Right lobe of liver (tissue), 6 donors: ENCODE measurements around the gene CLEC16A. TPM values are rescaled to one million over a fixed set of nuclear protein-coding genes. Genes with fewer than 3 reads are reported as not detected.
A peak's percentile ranks its signal among the peaks of the same experiment; 100 is the strongest.

ENCODE experiments used
- ATAC-seq, 4 donors: fragments of 200-7000 bp; cut with Tn5 transposase; one replicate each; pipeline ENCODE4 v1.9.1; 2020; ENCODE audit warnings: mild to moderate bottlenecking in 4 of 4, moderate library complexity in 4 of 4
- DNase-seq, 3 donors: peaks; one replicate each; pipeline ENCODE4 v3.0.0-alpha.2; 2020
- H3K27ac ChIP-seq, 3 donors: fragments of 200-600 bp; one replicate each; pipeline ENCODE4 v1.8.0; 2022
- H3K27me3 ChIP-seq, 2 donors: fragments of 200-600 bp; one replicate each; pipeline ENCODE4 v1.8.0; 2022
- H3K36me3 ChIP-seq, 4 donors: fragments of 200-600 bp; sonication (generic) in 1 of 4; one replicate each; pipeline versions ENCODE4 v1.5.1 to v1.8.0; 2017 to 2022; ENCODE audit warnings: control low read depth in 1 of 4
- H3K4me1 ChIP-seq, 4 donors: fragments of 200-600 bp; sonication (generic) in 1 of 4; one replicate each; pipeline versions ENCODE4 v1.5.1 to v1.8.0; 2017 to 2022; ENCODE audit warnings: control low read depth in 1 of 4
- H3K4me3 ChIP-seq, 3 donors: fragments of 200-600 bp; one replicate each; pipeline ENCODE4 v1.8.0; 2022
- H3K9me3 ChIP-seq, 4 donors: fragments of 200-600 bp; sonication (generic) in 1 of 4; one replicate each; pipeline versions ENCODE4 v1.5.1 to v1.8.0; 2017 to 2022; ENCODE audit warnings: control low read depth in 1 of 4
- CTCF ChIP-seq, 4 donors: fragments of 200-600 bp in 3 of 4; fragments of 450-650 bp in 1 of 4; IDR thresholded peaks; one replicate each; pipeline versions ENCODE4 v1.5.1 to v1.8.0; 2016 to 2022; ENCODE audit warnings: antibody characterized with exemption in 4 of 4, mild to moderate bottlenecking in 2 of 4
- POLR2A ChIP-seq: fragments of 450-650 bp; IDR thresholded peaks from one replicate; pipeline ENCODE4 v1.6.1; 2017; ENCODE audit warnings: antibody characterized with exemption, mild to moderate bottlenecking
- WGBS: methylation state at CpG from one replicate; pipeline ENCODE4 v1.1.6; 2018; ENCODE audit warnings: low coverage, low lambda C conversion rate; ENCODE audit not compliant: insufficient coverage; ENCODE audit errors: missing lambda C conversion rate; 5-methylcytosine and 5-hydroxymethylcytosine counted together
- intact Hi-C, 2 donors: fragments of 100-400 bp; cut with DNase I; formaldehyde crosslinking; loops; one replicate each; pipeline versions ENCODE4 v1.11.2 to v1.14.1; 2022
- total RNA-seq, 6 experiments: library from RNA; depleted of rRNA in 2 of 6; stranded (reverse); fragments of >200 nt in 2 of 6; fragmentation: NEBNext Ultra II Directional in 3 of 6; extraction: Animal tissue kit (Norgen Biotek cat#: 25700) in 3 of 6; gene quantifications; one replicate each; pipeline versions ENCODE4 v1.1.0 to v1.2.4, GENCODE V29; 2016 to 2023
- donor health status: DM: no; HTN: yes; CAD: no.
- donor health status: DM: no; HTN: no; CAD: no.
- donor health status: DM: no; HTN: no; CAD: no.
- donor health status: DM: no; HTN: yes; CAD: no.
- donor health status: DM: no; HTN: yes; CAD: no.

The CLEC16A gene
- total RNA-seq, 6 experiments from 2014 or later = 15.2 to 25.9 (median 19.8) TPM

DNA sequence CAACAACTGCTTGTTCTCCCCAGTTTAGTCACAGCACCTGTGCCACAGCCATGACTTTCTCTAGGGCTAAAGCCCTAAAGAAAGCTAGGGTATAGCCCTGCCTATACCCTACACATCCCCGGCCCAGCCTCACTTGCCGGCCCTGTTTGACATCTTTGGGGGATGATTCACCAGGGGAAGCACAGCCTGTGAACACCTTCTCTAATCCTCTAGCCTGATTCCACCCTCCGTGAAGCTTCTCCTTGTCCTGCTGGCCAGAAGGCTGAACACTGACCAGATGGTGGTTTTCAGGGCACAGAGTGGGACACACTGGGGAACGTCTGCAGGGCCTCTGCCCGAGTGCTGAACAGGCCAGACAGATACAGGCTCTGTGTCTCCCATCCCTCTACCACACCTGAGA is 6.0 kb downstream of the CLEC16A start:
- intact Hi-C loops = no loop called here
- 75% methylated on average over 3 of the region's 5 CpGs for WGBS
- peaks cover 0 to 43% (median 19%) of the 10 kb centered on the region in 4 donors for H3K4me1 ChIP-seq

DNA sequence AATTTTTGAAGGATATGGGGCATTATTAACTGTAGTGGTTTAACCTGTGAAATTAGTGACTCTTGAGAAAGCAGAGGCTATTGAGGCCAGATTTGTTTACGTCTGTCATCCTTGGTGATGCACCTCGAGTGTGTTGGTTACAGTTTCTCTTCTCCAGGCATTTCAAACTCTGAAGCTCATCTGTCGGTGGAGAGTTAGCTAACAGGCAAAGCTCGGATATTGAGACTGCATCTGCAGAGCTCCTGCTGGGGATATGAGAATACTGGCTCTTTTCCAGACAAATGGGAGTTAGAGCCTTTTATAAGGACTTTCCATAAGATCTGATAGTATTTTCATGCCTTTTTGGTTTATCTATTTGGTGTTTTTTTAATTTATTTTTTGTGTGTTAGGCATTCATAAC is 6.7 kb downstream of the CLEC16A start:
- 29% methylated on average over 4 of the region's 4 CpGs for WGBS
- DNase-seq (no peak), ATAC-seq (no peak)
- Histone ChIP-seq H3K4me3 (no peak overlapping the region), H3K9me3 (no peaks in the 10 kb centered on the region), H3K36me3 (no peaks in the 10 kb centered on the region), H3K27ac (no peak overlapping the region), H3K4me1 (peaks cover 0 to 38% (median 16%) of the 10 kb centered on the region in 4 donors), H3K27me3 (no peaks in the 10 kb centered on the region)
- intact Hi-C loops = no loop called here
- TF ChIP-seq CTCF (IDR thresholded peaks at IDR 0.05) (no peak), POLR2A (no peak)

More for the DNA sequence above, 6.0 kb downstream of the CLEC16A start:
- no peaks in the 10 kb centered on the region for H3K27me3 ChIP-seq
- ATAC-seq (peak in 1 of 4 donors; percentile 2), DNase-seq (no peak)
- H3K36me3 ChIP-seq = no peaks in the 10 kb centered on the region
- TF ChIP-seq POLR2A (no peak), CTCF (IDR thresholded peaks at IDR 0.05) (no peak)
- H3K27ac ChIP-seq = no peak overlapping the region
- no peaks in the 10 kb centered on the region for H3K9me3 ChIP-seq
- no peak overlapping the region for H3K4me3 ChIP-seq

GRCh38 chr16:10954903-10955302 is 10.5 kb downstream of the CLEC16A start:
- whole genome bisulfite sequencing = 21% methylated on average over 3 of the region's 7 CpGs
- intact Hi-C loops = no loop called here
- Histone ChIP-seq H3K4me1 (peaks cover 0 to 35% (median 15%) of the 10 kb centered on the region in 4 donors), H3K9me3 (no peaks in the 10 kb centered on the region), H3K4me3 (no peak overlapping the region), H3K36me3 (peaks cover 0 to 11% (median 1%) of the 10 kb centered on the region in 4 donors), H3K27me3 (no peaks in the 10 kb centered on the region), H3K27ac (no peak overlapping the region)
- no peak for DNase-seq
- ATAC-seq = peak; percentile 4 to 54 (median 38)
- TF ChIP-seq CTCF (IDR thresholded peaks at IDR 0.05) = no peak
- TF ChIP-seq POLR2A = no peak

GRCh38 chr16:10957771-10958482 is 13.6 kb downstream of the CLEC16A start:
- no peak overlapping the region for H3K27ac ChIP-seq
- ATAC-seq = no peak
- H3K27me3 ChIP-seq = no peaks in the 10 kb centered on the region
- peaks cover 0 to 14% (median 1%) of the 10 kb centered on the region in 4 donors for H3K36me3 ChIP-seq
- no peaks in the 10 kb centered on the region for H3K9me3 ChIP-seq
- DNase-seq = no peak
- no peak for TF ChIP-seq POLR2A
- peaks cover 0 to 15% (median 7%) of the 10 kb centered on the region in 4 donors for H3K4me1 ChIP-seq
- no peak overlapping the region for H3K4me3 ChIP-seq
- intact Hi-C loops = no loop called here
- WGBS = 78% methylated on average over 6 of the region's 6 CpGs

- Histone ChIP-seq H3K9me3 (no peaks in the 10 kb centered on the region), H3K27me3 (no peaks in the 10 kb centered on the region), H3K36me3 (peaks cover 0 to 21% (median 2%) of the 10 kb centered on the region in 4 donors), H3K4me3 (no peak overlapping the region), H3K4me1 (peaks cover 0 to 12% (median 5%) of the 10 kb centered on the region in 4 donors), H3K27ac (no peak overlapping the region)
- intact Hi-C loops = no loop called here
- no peak for ATAC-seq
- 82% methylated on average over 2 of the region's 5 CpGs for WGBS
- no peak for DNase-seq
- no peak for TF ChIP-seq POLR2A
- no peak for TF ChIP-seq CTCF (IDR thresholded peaks at IDR 0.05)
Observed at GRCh38 chr16:10959161-10959560, 14.8 kb downstream of the CLEC16A start.
